ENCODE results near the gene DCDC2. TPM values are rescaled to one million over a fixed set of nuclear protein-coding genes. Genes with fewer than 3 reads are reported as not detected.
"Not testable (repeated sequence)": the region's sequence is repeated elsewhere in the genome, so short reads cannot be mapped to it uniquely, and the experiment has no call there.

The DCDC2 gene
- total RNA-seq, 1 experiment from 2014 or later: 191 TPM

DNA sequence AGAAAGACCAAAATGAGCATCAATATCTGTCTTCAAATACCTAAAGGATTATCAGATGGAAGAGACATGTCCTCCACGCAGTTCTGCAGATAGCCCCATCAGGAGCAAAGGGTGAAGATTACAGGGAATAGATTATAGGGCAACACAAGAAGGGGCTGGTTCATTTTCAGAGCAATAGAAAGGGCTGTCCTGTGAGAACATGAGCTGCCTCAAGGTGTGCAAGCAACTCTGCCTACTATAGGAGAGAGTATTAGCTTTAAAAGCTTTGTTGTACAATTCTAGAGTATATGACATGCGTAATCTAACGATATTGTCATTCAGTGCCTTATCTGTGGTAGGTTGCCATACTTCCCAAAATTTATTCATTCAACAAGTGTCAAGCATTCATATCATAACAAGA is 119.2 kb downstream of the DCDC2 start:
- H3K27ac Mint-ChIP-seq (ENCODE audit: unreplicated experiment): no peak overlapping the region
- no peak for TF ChIP-seq CTCF (IDR thresholded peaks at IDR 0.05; ENCODE audit: insufficient read depth in 1 of 2, low read depth in 1 of 2, low read length in 1 of 2, severe bottlenecking in 1 of 2, unreplicated experiment in 1 of 2)
- peaks cover 28% of the 10 kb centered on the region for H3K9me3 Mint-ChIP-seq (ENCODE audit: unreplicated experiment)
- POLR2A ChIA-PET: no interaction called here
- Histone ChIP-seq H3K4me1 (no peaks in the 10 kb centered on the region), H3K4me3 (ENCODE audit: low read depth, low read length) (no peak overlapping the region), H3K36me3 (ENCODE audit: control insufficient read depth, insufficient read depth, low read length) (no peaks in the 10 kb centered on the region; the same call in 1 of the 2 replicates), H3K9me3 (peaks cover 13% of the 10 kb centered on the region), H3K27me3 (replicated peaks; ENCODE audit: control insufficient read depth, insufficient read depth, low read length) (no peaks in the 10 kb centered on the region)
- H3K27me3 Mint-ChIP-seq (ENCODE audit: insufficient read depth, unreplicated experiment): no peaks in the 10 kb centered on the region
- peaks cover 15% of the 10 kb centered on the region for H3K4me1 Mint-ChIP-seq (ENCODE audit: low read depth, unreplicated experiment)
- CTCF ChIA-PET: no interaction called here
- no peak overlapping the region for H3K4me3 Mint-ChIP-seq (ENCODE audit: unreplicated experiment)
- BruUV-seq (replicated peaks): no TSS peak
- intact Hi-C loops (cut with micrococcal nuclease; ENCODE audit: unreplicated experiment): no loop called here
- H3K36me3 Mint-ChIP-seq (ENCODE audit: insufficient read depth, unreplicated experiment): peaks cover 95% of the 10 kb centered on the region
- no peak for DNase-seq

DNA sequence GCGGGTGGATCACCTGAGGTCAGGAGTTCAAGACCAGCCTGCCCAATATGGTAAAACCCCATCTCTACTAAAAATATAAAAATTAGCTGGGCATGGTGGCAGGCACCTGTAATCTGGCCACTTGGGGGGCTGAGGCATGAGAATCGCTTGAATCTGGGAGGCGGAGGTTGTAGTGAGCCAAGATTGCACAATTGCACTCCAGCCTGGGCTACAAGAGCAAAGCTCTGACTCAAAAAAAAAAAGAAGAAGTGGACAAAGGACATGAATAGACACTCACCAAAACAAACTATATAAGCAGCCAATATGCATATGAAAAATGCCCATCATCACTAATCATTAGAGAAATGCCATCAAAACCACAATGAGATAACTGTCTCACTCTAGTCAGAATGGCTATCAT is 121.1 kb downstream of the DCDC2 start:
- H3K27me3 ChIP-seq (replicated peaks; ENCODE audit: control insufficient read depth, insufficient read depth, low read length); H3K36me3 ChIP-seq (ENCODE audit: control insufficient read depth, insufficient read depth, low read length); POLR2A ChIA-PET; H3K4me3 Mint-ChIP-seq (ENCODE audit: unreplicated experiment); H3K4me3 ChIP-seq (ENCODE audit: low read depth, low read length); H3K27me3 Mint-ChIP-seq (ENCODE audit: insufficient read depth, unreplicated experiment); intact Hi-C loops (cut with micrococcal nuclease; ENCODE audit: unreplicated experiment); CTCF ChIA-PET; H3K4me1 ChIP-seq; BruUV-seq (replicated peaks); DNase-seq: not testable (repeated sequence)
- H3K9me3 ChIP-seq: peaks cover 13% of the 10 kb centered on the region
- Mint-ChIP-seq H3K9me3 (ENCODE audit: unreplicated experiment) (peaks cover 28% of the 10 kb centered on the region), H3K36me3 (ENCODE audit: insufficient read depth, unreplicated experiment) (peaks cover 90% of the 10 kb centered on the region), H3K27ac (ENCODE audit: unreplicated experiment) (peak overlapping the region; percentile 87), H3K4me1 (ENCODE audit: low read depth, unreplicated experiment) (peaks cover 15% of the 10 kb centered on the region)

DNA sequence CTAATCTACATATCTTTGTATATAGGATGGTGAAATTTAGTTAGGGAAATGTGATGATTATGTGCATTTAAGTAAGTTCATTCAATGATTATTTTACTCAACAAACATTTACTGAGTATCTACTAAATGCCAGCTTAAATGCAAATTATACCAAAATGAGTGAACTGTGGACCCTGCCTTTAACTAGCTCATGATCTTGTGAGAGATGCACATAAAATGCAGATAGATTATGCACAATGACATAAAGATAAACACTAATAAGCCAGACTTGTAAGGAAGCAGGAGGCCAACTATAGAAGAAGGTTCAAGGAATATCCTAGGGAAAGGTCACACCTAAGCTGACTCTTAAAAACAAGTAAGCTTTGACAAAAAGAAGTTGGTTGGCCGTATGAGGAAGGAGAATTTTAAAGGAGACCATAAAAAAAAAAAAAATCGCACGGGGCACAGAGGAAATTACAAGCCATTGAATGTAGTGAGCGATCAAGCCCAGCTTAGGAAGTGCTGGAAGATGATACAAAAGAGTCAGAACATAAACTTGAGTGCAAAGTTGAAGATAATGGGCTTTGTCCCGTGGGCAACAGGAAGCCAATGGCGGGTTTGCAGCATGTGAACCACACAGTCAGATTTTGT is 123.9 kb downstream of the DCDC2 start:
- Histone ChIP-seq H3K9me3 (peaks cover 13% of the 10 kb centered on the region), H3K27me3 (replicated peaks; ENCODE audit: control insufficient read depth, insufficient read depth, low read length) (no peaks in the 10 kb centered on the region), H3K36me3 (ENCODE audit: control insufficient read depth, insufficient read depth, low read length) (no peaks in the 10 kb centered on the region), H3K4me1 (no peaks in the 10 kb centered on the region), H3K4me3 (ENCODE audit: low read depth, low read length) (no peak overlapping the region)
- Mint-ChIP-seq H3K9me3 (ENCODE audit: unreplicated experiment) (peaks cover 26% of the 10 kb centered on the region), H3K4me1 (ENCODE audit: low read depth, unreplicated experiment) (peaks cover 15% of the 10 kb centered on the region), H3K36me3 (ENCODE audit: insufficient read depth, unreplicated experiment) (peaks cover 95% of the 10 kb centered on the region), H3K27ac (ENCODE audit: unreplicated experiment) (peak overlapping the region; percentile 75), H3K27me3 (ENCODE audit: insufficient read depth, unreplicated experiment) (no peaks in the 10 kb centered on the region), H3K4me3 (ENCODE audit: unreplicated experiment) (no peak overlapping the region)
- CTCF ChIA-PET: no interaction called here
- intact Hi-C loops (cut with micrococcal nuclease; ENCODE audit: unreplicated experiment): no loop called here
- no TSS peak for BruUV-seq (replicated peaks)
- TF ChIP-seq CTCF (IDR thresholded peaks at IDR 0.05; ENCODE audit: insufficient read depth in 1 of 2, low read depth in 1 of 2, low read length in 1 of 2, severe bottlenecking in 1 of 2, unreplicated experiment in 1 of 2): no peak
- DNase-seq: no peak
- POLR2A ChIA-PET: no interaction called here

Data from Caco-2 (cell line).